ENCODE data around the gene SUCLA2.

SUCLA2 gene

GRCh38 chr13:47990920-47991466 is 10.1 kb downstream of the SUCLA2 start:
- TF ChIP-seq CTCF (IDR thresholded peaks at IDR 0.05; ENCODE audit: low read depth, low read length): no peak
- Histone ChIP-seq H3K27me3 (ENCODE audit: insufficient read depth, low read depth, severe bottlenecking) (no peaks in the 10 kb centered on the region), H3K9me3 (ENCODE audit: severe bottlenecking) (no peaks in the 10 kb centered on the region), H3K4me3 (ENCODE audit: low read depth, low read length) (no peak overlapping the region), H3K27ac (no peak overlapping the region), H3K36me3 (no peaks in the 10 kb centered on the region; the same call in 1 of the 2 replicates)
- DNase-seq: no peak

- H3K9me3 ChIP-seq (ENCODE audit: severe bottlenecking): no peaks in the 10 kb centered on the region
- H3K36me3 ChIP-seq: no peaks in the 10 kb centered on the region; the same call in 1 of the 2 replicates
- TF ChIP-seq CTCF (IDR thresholded peaks at IDR 0.05; ENCODE audit: low read depth, low read length): no peak
- H3K4me3 ChIP-seq (ENCODE audit: low read depth, low read length): no peak overlapping the region
- no peak for DNase-seq
- H3K27me3 ChIP-seq (ENCODE audit: insufficient read depth, low read depth, severe bottlenecking): no peaks in the 10 kb centered on the region
- H3K27ac ChIP-seq: no peak overlapping the region
Observed at GRCh38 chr13:47990427-47990826, 10.6 kb downstream of the SUCLA2 start.

GRCh38 chr13:47983070-47983469 is 18.0 kb downstream of the SUCLA2 start:
- H3K36me3 ChIP-seq: no peaks in the 10 kb centered on the region; the same call in 1 of the 2 replicates

GRCh38 chr13:47976325-47976724 is 24.7 kb downstream of the SUCLA2 start:
- Histone ChIP-seq H3K4me3 (ENCODE audit: low read depth, low read length) (no peak overlapping the region), H3K36me3 (no peaks in the 10 kb centered on the region), H3K27ac (no peak overlapping the region), H3K27me3 (ENCODE audit: insufficient read depth, low read depth, severe bottlenecking) (no peaks in the 10 kb centered on the region), H3K9me3 (ENCODE audit: severe bottlenecking) (no peaks in the 10 kb centered on the region)
- TF ChIP-seq CTCF (IDR thresholded peaks at IDR 0.05; ENCODE audit: low read depth, low read length): no peak
- DNase-seq: no peak

More at GRCh38 chr13:47983070-47983469, 18.0 kb downstream of the SUCLA2 start:
- Histone ChIP-seq H3K27me3 (ENCODE audit: insufficient read depth, low read depth, severe bottlenecking) (no peaks in the 10 kb centered on the region), H3K27ac (no peak overlapping the region), H3K4me3 (ENCODE audit: low read depth, low read length) (no peak overlapping the region), H3K9me3 (ENCODE audit: severe bottlenecking) (no peaks in the 10 kb centered on the region)
- TF ChIP-seq CTCF (IDR thresholded peaks at IDR 0.05; ENCODE audit: low read depth, low read length): no peak
- no peak for DNase-seq

- Histone ChIP-seq H3K27ac (no peak overlapping the region), H3K9me3 (ENCODE audit: severe bottlenecking) (no peaks in the 10 kb centered on the region), H3K4me3 (ENCODE audit: low read depth, low read length) (no peak overlapping the region), H3K27me3 (ENCODE audit: insufficient read depth, low read depth, severe bottlenecking) (no peaks in the 10 kb centered on the region), H3K36me3 (peaks cover 2% of the 10 kb centered on the region)
- no peak for TF ChIP-seq CTCF (IDR thresholded peaks at IDR 0.05; ENCODE audit: low read depth, low read length)
- DNase-seq: no peak
Observed at GRCh38 chr13:47964863-47965262, 36.2 kb downstream of the SUCLA2 start.

GRCh38 chr13:47962237-47962636 is 38.8 kb downstream of the SUCLA2 start:
- DNase-seq: no peak
- H3K27ac ChIP-seq: no peak overlapping the region
- no peaks in the 10 kb centered on the region for H3K27me3 ChIP-seq (ENCODE audit: insufficient read depth, low read depth, severe bottlenecking)
- no peaks in the 10 kb centered on the region for H3K9me3 ChIP-seq (ENCODE audit: severe bottlenecking)
- no peak for TF ChIP-seq CTCF (IDR thresholded peaks at IDR 0.05; ENCODE audit: low read depth, low read length)
- H3K4me3 ChIP-seq (ENCODE audit: low read depth, low read length): no peak overlapping the region
- H3K36me3 ChIP-seq: peaks cover 2% of the 10 kb centered on the region

Measured in WERI-Rb-1 (cell line).